ENCODE results near the gene B3GAT1.

DNA sequence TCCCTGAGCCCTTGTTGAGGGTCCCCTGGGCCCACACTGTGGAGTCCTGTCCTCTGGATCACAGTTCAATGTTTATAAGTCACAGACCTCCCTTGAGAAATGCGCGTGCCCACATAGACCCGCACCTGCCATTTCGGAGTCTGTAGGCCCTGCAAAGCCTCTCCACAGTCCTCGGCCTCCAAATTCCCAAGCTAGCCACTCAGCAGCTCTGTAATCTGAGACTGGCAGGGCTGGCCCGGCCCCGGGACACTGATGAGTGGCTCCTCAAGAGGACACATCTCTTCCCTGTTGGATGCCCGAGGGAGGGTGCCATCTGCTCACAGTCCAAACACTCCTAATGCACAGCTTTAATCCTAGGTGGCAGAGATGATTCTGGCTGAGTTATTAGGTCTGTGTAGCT is 39.1 kb downstream of the B3GAT1 start:
- TF ChIP-seq SUZ12 (IDR thresholded peaks at IDR 0.05) (no peak), ARNT (IDR thresholded peaks at IDR 0.05) (no peak), HDGF (IDR thresholded peaks at IDR 0.05; ENCODE audit: borderline replicate concordance) (no peak), SP1 (IDR thresholded peaks at IDR 0.05) (no peak)
- TF ChIP-seq, protein P1, sequence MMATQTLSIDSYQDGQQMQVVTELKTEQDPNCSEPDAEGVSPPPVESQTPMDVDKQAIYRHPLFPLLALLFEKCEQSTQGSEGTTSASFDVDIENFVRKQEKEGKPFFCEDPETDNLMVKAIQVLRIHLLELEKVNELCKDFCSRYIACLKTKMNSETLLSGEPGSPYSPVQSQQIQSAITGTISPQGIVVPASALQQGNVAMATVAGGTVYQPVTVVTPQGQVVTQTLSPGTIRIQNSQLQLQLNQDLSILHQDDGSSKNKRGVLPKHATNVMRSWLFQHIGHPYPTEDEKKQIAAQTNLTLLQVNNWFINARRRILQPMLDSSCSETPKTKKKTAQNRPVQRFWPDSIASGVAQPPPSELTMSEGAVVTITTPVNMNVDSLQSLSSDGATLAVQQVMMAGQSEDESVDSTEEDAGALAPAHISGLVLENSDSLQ (IDR thresholded peaks at IDR 0.05): no peak

All from HEK293T (cell line).